ENCODE results near the gene MCM8. TPM values are rescaled to one million over a fixed set of nuclear protein-coding genes. Genes with fewer than 3 reads are reported as not detected.

MCM8 gene
- total RNA-seq, 4 donors from 2014 or later, result 2.9 to 5.1 (median 3.4) TPM

DNA sequence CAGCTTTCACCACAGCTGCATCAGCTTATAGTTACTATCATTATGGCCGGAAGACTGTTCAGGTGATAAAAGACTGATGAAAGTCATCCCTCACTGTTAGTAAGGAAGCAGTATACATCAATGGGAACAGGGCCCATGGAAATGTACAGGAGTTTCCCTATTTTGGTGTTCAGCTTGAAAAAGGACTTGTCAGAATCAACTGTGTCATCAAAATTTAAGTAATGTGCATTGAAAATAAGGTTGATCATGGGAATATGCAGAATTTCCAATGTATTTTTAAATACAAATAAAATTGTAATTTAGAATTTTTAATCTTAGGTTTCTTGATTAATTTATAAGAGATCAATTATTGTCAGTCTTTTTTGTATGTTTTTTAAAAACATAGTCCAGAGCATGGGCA, 86.6 kb downstream of the MCM8 start:
- TF ChIP-seq EP300 (IDR thresholded peaks at IDR 0.05) (no peak), POLR2A (IDR thresholded peaks at IDR 0.05) (no peak)
- TF ChIP-seq, protein P1, sequence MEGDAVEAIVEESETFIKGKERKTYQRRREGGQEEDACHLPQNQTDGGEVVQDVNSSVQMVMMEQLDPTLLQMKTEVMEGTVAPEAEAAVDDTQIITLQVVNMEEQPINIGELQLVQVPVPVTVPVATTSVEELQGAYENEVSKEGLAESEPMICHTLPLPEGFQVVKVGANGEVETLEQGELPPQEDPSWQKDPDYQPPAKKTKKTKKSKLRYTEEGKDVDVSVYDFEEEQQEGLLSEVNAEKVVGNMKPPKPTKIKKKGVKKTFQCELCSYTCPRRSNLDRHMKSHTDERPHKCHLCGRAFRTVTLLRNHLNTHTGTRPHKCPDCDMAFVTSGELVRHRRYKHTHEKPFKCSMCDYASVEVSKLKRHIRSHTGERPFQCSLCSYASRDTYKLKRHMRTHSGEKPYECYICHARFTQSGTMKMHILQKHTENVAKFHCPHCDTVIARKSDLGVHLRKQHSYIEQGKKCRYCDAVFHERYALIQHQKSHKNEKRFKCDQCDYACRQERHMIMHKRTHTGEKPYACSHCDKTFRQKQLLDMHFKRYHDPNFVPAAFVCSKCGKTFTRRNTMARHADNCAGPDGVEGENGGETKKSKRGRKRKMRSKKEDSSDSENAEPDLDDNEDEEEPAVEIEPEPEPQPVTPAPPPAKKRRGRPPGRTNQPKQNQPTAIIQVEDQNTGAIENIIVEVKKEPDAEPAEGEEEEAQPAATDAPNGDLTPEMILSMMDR (IDR thresholded peaks at IDR 0.05), result no peak
- WGBS, 2 donors, result 90 to 93% methylated on average over 1 of the region's 1 CpG
- Histone ChIP-seq H3K4me1 (no peaks in the 10 kb centered on the region), H3K4me3 (no peak overlapping the region), H3K9me3 (no peaks in the 10 kb centered on the region), H3K27me3 (no peaks in the 10 kb centered on the region), H3K36me3 (peaks cover 4 to 82% (median 20%) of the 10 kb centered on the region in 3 donors), H3K27ac (no peak overlapping the region)
- DNase-seq (ENCODE audit: low spot score in 2 of 2), result no peak

DNA sequence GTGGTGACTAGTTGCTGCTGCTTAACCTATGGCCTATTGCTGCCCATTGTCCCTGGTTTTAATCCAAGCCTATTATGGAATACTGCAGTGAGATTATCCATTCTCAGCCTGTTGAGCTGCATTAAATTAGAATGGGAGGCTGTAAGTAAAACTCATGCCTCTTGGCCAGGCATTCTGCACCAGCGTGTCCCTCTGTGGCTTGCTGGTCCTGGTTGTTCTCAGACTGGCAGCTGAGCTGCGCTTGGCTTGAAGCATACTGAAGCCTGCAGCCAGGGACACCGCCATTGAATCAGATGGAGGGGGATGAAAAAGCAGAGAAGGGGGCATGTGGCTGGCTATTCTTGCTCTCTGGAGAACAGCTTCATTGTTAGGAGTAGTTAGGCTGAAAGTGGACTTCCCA, 87.8 kb downstream of the MCM8 start:
- peaks cover 4 to 86% (median 20%) of the 10 kb centered on the region in 3 donors for H3K36me3 ChIP-seq
- H3K9me3 ChIP-seq, result no peaks in the 10 kb centered on the region
- TF ChIP-seq, protein P1 (IDR thresholded peaks at IDR 0.05), result no peak
- TF ChIP-seq POLR2A (IDR thresholded peaks at IDR 0.05) (no peak), EP300 (IDR thresholded peaks at IDR 0.05) (no peak)
- no peaks in the 10 kb centered on the region for H3K4me1 ChIP-seq
- no peaks in the 10 kb centered on the region for H3K27me3 ChIP-seq
- H3K27ac ChIP-seq, result no peak overlapping the region
- no peak overlapping the region for H3K4me3 ChIP-seq
- no peak for DNase-seq (ENCODE audit: low spot score in 2 of 2)
- WGBS, 2 donors, result 60 to 77% methylated on average over 3 of the region's 3 CpGs

GRCh38 chr20:6039766-6040165, 89.3 kb downstream of the MCM8 start:
- no peak for DNase-seq (ENCODE audit: low spot score in 2 of 2)
- Histone ChIP-seq H3K9me3 (no peaks in the 10 kb centered on the region), H3K27me3 (no peaks in the 10 kb centered on the region), H3K4me3 (no peak overlapping the region), H3K4me1 (no peaks in the 10 kb centered on the region), H3K27ac (no peak overlapping the region), H3K36me3 (peaks cover 4 to 83% (median 20%) of the 10 kb centered on the region in 3 donors)
- WGBS, 2 donors, result 71 to 73% methylated on average over 5 of the region's 5 CpGs
- TF ChIP-seq POLR2A (IDR thresholded peaks at IDR 0.05) (no peak), EP300 (IDR thresholded peaks at IDR 0.05) (no peak)
- TF ChIP-seq, protein P1 (IDR thresholded peaks at IDR 0.05), result no peak

DNA sequence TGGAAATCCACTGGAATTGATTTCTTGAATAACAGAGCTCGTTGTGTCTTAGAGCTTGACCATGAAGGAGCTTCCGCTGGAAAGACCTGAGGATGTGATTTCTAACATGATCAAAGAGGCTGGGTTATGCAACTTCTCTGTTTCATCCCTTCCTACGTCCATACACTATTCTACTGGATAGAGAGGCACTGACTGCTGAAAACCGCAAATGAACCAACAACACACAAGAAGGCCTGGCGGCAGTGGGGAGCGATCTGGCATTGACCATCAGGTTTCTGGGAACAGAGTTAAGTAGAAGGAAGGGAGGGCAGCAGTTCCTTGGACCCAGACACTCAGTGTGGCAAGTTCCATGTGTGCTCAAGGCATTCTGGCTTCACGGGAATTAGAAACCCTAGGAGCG, 90.1 kb downstream of the MCM8 start:
- peaks cover 4 to 76% (median 20%) of the 10 kb centered on the region in 3 donors for H3K36me3 ChIP-seq
- H3K9me3 ChIP-seq, result no peaks in the 10 kb centered on the region
- no peak for TF ChIP-seq POLR2A (IDR thresholded peaks at IDR 0.05)
- no peak for TF ChIP-seq EP300 (IDR thresholded peaks at IDR 0.05)
- TF ChIP-seq, protein P1 (IDR thresholded peaks at IDR 0.05), result no peak
- H3K27me3 ChIP-seq, result no peaks in the 10 kb centered on the region
- no peak overlapping the region for H3K4me3 ChIP-seq
- WGBS, 2 donors, result 92 to 93% methylated on average over 8 of the region's 8 CpGs
- no peak overlapping the region for H3K27ac ChIP-seq
- no peak for DNase-seq (ENCODE audit: low spot score in 2 of 2)
- H3K4me1 ChIP-seq, result no peaks in the 10 kb centered on the region

- Histone ChIP-seq H3K4me1 (no peaks in the 10 kb centered on the region), H3K36me3 (peaks cover 0 to 69% (median 20%) of the 10 kb centered on the region in 3 donors), H3K27me3 (no peaks in the 10 kb centered on the region), H3K27ac (no peak overlapping the region), H3K9me3 (no peaks in the 10 kb centered on the region), H3K4me3 (no peak overlapping the region)
- WGBS, 2 donors, result 74 to 85% methylated on average over 40 to 52 of the region's 67 CpGs
- TF ChIP-seq POLR2A (IDR thresholded peaks at IDR 0.05) (no peak), EP300 (IDR thresholded peaks at IDR 0.05) (no peak)
- TF ChIP-seq, protein P1 (IDR thresholded peaks at IDR 0.05), result no peak
- no peak for DNase-seq (ENCODE audit: low spot score in 2 of 2)
Observed at GRCh38 chr20:6040958-6041807, 90.7 kb downstream of the MCM8 start.
